GM18517 (cell line): ENCODE measurements around the gene XRRA1.
"Not testable (repeated sequence)": the region's sequence is repeated elsewhere in the genome, so short reads cannot be mapped to it uniquely, and the experiment has no call there.

Experiments
- ATAC-seq: cut with Tn5 transposase; IDR thresholded peaks from one replicate; pipeline ENCODE4 v1.9.1; 2021; ENCODE audit warnings: mild to moderate bottlenecking, moderate library complexity; ENCODE audit not compliant: unreplicated experiment

The XRRA1 gene

DNA sequence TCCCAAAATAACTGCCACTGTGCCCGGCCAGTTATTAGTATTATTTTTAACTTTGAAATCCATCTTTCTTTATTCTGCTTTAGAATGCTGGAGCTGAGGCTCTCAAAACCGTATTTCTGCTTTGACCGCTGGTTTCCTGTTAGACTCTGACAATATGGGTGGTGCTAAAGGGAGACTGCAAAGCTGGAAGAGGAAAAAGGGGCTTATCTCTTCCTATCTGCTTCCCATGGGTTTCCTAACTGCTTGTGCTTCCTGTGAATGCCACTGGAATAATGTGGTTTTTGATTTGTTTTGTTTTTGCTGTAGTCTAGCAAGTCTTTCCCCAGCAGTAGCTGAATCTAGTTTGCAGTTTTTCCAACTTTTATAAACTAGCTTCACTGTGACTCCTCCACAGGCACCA is 43.6 kb downstream of the XRRA1 start:
- ATAC-seq, result no peak

DNA sequence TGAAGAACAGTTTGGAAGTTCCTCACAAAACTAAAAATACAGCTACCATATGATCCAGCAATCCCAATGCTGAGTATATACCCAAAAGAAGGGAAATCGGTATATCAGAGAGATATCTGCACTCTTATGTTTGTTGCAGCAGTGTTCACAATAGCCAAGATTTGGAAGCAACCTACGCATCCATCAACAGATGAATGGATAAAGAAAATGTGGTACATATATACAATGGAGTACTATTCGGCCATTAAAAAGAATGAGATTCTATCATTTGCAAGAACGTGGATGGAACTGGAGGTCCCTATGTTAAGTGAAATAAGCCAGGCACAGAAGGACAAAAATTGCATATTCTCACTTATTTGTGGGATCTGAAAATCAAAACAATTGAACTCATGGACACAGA is 46.5 kb downstream of the XRRA1 start:
- ATAC-seq, result no peak

DNA sequence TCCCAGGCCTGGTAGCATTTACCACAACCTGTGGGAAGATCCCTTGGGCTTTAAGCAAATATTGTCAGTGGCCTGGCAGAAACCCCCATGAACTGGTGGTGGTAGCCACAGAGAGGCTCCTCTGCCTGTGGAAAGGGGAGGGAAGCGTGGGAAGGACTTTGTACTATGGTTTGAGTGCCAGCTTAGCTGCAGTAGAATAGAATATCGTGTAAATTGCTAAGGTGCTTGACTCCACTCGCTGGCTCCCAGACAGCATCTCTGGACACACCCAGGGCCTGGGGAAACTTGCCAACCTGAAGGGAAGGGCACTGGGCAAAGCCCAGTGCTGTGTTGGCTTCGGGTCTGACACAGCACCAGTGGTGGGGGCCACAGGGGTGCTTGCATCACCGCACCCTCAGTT is 52.6 kb downstream of the XRRA1 start:
- ATAC-seq, result no peak

DNA sequence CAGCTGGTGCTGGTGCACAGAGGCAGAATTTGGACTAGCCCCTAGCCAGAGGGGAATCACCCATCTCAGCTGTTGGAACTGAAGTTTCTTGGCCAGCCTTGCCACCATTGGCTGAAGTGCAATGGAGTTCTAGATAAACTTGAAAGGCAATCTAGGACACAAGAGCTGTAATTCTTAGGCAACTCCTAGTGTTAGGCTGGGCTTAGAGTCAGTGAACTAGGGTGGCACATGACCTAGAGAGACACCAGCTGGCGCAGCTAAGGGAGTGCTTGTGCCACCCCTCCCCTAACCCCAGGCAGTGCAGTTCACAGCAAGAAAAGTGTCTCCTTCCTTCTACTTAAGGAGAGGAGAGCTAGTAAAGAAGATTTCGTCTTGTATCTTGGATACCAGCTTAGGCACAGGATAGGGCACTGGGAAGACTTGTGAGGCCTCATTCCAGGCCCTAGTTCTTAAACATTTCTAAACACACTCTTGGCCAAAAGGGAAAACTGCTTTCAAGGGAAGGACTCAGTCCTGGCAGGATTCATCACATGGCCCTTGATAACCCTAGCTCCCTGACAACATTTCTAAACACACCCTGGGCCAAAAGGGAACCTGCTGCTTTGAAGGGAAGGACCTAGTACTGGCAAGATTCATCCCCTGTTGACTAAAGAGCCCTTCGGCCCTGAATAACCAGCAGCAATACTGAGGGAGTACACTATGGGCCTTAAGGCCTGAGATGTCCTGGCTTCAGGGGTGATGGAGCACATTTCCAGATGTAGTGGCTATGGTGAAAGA is 53.4 kb downstream of the XRRA1 start:
- no peak for ATAC-seq

DNA sequence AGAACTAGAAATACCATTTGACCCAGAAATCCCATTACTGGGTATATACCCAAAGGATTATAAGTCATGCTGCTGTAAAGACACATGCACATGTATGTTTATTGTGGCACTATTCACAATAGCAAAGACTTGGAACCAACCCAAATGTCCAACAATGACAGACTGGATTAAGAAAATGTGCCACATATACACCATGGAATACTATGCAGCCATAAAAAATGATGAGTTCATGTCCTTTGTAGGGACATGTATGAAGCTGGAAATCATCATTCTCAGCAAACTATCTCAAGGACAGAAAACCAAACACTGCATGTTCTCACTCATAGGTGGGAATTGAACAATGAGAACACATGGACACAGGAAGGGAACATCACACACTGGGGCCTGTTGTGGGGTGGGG is 55.9 kb downstream of the XRRA1 start:
- ATAC-seq, result not testable (repeated sequence)

DNA sequence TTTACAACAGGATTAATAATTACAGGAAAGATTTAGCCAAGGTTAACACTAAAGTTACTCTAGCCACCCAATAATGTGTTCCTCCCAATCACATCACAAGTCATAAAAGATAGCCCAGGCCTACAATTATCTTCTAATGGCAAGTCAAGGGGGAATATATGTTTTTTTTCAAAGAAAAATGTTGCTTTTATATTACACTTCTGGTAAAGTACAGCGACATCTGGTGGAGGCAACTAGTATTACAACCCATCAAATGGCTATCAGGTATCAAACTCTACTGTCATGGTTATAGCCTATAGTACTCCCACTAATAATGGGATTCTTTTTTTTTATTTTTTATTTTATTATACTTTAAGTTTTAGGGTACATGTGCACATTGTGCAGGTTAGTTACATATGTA is 71.8 kb downstream of the XRRA1 start:
- no peak for ATAC-seq

DNA sequence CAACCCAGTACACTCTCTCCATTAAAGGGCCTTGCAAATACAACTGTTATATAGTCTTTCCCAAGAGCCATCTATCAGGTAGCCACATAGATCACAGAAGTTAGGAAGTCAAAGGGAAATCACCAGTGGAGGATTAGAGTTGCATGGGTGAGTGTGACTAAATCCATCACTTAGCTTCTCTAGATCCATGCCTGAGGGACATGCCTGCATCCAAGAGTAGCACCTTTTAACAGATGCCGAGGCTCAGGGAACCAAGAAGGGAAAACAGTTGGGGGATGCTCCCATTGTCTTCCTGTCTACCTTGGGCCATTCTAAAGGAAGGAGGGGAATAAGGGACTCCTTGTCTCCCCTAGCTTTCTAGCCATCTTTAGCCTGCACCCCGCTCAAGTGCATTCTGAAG is 77.9 kb downstream of the XRRA1 start:
- ATAC-seq, result no peak

DNA sequence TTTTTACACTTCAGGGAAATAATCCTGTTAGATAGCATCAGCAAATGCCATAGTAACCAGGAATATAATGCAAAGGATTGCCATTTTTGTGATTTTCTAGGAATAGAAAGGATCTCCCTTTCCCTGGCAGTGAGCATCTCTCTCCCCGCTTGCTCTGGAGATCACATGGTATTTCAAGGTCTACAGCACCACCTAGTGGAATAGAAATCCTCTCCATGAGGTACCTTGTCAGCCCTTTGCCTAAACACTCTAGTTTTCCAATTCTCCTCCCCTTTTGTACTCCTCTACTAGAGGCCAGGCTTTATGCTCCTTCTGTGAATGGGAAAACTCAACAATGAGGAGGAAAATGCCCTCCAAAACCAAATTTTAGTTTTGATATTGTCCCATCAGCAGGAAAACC is 78.4 kb downstream of the XRRA1 start:
- no peak for ATAC-seq

DNA sequence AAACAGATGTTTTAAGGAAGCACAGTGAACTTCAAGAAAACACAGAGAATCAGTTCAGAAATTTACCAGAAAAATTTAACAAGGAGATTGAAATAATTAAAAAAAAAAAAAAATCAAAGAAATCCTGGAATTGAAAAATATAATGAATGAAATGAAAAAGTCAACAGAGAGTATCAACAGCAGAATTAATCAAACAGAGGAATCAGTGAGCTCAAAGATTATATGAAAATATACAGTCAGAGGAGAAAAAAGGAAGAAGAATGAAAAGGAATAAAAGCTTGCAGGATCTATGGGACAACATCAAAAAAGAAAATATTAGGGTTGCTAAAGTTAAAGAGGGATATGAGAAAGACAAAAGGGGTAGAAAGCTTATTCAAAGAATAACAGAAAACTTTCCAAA is 82.3 kb downstream of the XRRA1 start:
- ATAC-seq, result no peak

DNA sequence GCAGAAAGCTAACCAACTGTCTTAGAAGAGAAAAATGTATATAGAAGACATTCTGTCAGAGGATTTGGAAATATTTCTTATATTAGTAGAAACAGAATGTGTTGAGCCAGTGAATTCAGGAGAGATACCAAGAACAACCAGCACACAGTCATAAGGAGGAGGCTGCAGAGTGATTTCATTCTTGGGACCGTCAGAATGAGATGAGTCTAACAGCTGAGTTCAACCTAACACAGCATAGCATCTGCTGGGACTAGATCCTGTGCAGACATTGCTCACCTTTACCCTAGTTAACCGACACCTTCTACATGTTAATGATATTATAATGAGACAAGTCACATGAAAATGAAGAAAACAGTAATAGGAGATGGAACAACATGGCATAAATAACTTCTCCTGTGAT is 85.5 kb downstream of the XRRA1 start:
- ATAC-seq, result no peak

DNA sequence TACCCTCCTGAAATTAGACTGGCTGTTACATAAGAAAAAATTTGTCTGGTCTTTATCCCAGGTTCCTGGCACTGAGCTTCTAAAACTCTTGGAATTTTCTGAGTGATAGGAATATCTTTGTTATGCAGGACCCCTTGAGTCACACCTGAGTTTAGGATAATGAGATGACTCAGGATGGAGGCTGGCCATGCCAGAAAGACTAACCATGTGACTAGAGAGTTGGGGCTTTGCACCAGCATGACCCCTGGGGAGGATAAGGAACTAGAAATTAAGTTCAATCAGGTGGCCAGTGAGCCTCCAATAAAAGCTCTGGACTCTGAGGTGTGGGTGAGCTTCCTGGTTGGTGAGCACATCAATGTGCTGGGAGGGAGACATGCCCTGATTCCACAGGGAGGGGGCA is 88.1 kb downstream of the XRRA1 start:
- ATAC-seq, result no peak

DNA sequence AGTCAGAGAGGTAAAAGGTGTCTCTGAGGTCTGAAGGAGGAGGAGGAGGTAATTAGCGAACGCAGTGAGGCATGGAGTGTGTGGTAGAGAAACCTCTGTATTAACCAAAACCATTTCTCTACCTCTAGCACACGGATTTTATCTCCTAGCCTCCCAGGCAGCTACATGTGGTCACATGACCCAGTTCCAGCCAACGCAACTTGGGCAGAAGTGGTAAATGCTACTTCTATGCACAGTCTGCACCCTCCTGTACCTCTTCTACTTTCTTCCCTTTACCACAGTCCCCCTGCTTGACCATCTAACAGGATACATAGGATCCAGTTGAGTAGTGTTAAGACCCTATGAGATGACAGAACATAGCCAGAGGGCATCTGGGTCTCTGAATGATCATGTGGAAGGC is 95.7 kb downstream of the XRRA1 start:
- ATAC-seq, result no peak

DNA sequence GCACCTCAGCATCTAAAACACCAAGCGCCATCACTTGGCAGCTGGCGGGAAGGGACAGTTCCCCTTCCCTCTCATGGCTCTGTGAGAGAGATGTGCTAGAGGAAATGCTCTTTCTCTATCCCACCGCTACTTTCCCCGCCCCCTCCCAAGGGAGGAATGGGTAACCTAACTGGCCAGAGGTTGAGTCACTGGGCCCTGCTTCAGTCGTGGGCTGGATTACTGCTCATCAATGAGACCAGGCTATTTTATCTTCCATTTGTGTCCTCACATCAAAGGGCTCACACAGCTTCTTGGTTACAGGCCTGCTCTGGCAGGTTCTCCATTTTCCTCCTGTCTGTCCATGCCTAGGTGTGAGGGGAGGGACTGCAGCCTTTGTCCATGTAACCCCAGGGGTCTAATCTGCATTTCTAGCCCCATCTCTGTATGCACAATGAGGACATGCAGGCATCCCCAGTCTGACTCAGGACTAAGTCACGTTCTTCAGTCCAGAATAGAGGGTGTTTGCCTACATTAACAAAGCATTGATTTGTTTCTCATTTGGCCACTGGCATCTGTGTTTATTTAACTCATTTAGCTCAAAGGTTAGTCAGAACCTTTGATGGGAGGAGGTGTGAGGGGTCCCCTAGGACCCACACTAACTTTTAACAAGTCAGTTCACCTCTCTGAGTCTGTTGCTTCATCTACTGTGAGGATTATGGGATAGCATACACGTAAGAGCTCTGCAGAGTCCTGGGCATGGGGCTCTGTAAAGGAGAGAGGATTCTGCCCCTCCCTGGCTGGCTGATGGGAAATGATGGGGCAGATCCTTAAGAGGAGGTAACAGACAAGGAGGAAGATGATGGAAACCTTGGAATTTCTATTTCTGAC is 99.1 kb downstream of the XRRA1 start:
- no peak for ATAC-seq

DNA sequence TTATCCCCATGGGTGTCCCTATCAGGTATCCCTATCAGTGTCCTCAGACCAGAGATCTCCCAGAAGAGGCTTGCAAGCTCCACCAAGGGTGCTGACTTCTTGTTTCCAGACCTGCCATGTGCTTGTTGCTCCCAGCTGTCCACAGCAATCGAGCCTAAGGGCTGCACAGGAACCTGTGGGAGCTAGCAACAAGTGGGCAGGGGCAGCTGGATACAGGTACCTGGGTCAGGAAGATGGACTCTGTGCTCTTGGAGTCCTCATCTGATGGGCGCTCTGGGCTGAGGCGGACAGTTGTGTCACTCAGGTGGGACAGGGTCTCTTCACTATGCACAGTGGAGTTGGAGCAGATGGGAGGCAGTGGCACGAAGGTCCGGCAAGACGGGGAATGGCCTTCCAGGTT is 101.0 kb downstream of the XRRA1 start:
- ATAC-seq, result no peak

DNA sequence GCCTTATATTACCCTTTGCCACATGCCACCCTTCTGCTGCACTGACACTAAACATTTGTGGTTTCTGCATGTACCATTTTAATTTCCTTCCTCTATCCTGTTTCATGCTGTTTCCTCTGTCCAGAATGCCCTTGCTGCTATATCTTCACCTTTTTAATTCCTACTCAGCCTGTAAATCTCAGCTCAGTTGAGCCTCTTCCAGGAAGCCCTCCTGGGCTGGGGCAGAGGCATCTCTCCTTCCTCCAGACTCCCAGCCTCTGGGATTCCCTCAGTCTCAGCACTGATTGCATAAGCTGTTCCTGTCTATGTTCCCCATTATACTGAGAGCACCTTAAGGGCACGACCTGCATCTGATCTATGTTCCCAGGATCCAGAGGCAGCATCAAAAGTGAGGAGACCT is 101.5 kb downstream of the XRRA1 start:
- ATAC-seq, result no peak

DNA sequence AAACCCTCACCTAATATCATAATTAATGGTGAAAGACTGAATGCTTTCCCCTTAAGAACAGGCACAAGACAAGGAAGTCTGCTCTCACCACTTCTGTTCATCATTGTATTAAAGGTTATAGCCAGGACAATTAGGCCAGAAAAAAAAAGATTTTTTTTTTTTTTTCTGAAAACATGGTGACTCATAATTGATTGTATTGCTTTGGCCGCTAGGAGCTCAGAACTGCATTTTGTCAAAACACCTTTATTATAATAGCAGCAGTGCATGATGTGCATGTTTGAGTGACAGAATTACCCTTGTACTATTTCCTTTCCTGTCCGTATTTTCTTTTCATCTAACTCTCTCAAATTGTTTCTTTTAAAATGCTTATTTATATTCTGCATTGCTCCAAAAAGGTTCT is 102.1 kb downstream of the XRRA1 start:
- no peak for ATAC-seq

DNA sequence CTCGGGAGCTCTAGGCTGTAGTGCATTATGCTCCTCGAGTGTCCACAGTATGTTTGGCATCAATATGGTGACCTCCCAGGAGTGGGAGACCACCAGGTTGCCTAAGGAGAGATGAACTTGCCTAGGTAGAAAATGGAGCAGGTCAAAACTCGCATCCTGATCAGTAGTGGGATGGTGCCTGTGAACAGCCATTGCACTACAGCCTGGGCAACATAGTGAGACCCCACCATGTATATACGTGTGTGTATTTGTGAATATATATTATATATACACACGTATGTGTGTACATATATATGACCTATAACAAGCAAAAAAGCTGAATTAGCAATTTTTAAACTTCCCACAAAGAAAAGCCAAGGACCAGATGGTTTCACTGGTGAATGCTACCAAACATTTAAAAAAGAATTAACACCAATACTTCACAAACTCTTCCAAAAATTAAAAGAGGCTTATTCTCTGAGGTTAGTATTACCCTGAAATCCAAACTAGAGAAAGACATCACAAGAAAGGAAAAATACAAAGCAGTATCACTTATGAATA is 102.8 kb downstream of the XRRA1 start:
- ATAC-seq, result no peak

DNA sequence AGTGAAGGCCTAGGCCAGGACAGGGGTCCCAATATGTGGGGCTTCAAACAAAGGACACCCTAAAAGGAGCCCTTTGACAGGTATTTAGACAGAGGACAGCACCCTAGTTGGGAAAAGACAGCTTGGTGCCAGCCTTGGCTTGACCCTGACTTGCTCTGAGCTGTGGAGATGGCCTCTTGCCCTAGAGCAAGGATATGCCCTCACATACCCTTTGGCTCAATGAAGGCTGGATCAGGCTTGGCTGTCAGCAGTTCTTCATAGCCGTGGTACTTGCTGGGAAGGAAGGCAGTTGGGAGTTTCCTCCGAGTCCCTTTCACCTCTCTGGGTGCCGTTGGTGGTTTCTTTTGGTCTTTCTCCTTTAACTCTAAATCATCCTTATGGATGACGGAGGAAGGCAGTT is 104.0 kb downstream of the XRRA1 start:
- no peak for ATAC-seq

DNA sequence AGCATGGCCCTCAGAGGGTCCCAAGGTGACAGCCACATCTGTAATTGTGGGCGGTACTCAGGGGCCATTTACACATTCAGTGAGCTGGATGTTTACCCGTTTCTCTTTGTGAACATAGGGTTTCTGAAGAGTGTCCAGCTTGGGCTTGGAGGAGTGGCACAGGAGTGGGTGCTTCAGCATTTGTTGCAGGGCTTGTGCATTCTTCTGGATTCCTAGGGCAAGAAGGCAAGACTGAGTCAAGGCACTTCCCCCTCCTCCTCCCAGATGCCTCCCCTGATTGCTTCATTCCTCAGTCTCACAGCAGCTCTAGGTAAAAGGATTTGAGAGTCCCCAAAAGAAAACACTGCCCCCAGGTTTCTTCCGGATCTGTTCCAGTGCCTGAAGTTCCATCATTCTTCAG is 104.8 kb downstream of the XRRA1 start:
- ATAC-seq, result no peak

DNA sequence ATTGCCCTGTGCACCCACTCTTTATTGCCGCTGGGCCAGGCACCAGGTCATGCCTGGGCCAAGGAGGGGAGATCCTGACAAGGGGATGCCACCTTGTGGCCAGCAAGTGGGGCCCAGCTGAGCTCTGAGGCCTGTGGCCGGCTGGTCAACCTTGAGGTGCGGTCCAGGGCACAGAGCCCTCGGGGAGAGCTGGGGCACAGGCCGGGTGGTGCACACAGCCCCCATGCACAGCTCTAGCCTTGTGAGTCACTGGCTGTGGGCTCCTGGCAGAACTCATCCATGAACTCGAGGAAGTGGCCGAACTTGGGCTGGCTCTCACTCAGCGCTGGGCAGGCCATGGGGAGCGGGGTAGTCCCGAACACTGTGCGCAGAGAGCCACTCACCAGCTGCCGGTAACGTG is 105.9 kb downstream of the XRRA1 start:
- no peak for ATAC-seq

DNA sequence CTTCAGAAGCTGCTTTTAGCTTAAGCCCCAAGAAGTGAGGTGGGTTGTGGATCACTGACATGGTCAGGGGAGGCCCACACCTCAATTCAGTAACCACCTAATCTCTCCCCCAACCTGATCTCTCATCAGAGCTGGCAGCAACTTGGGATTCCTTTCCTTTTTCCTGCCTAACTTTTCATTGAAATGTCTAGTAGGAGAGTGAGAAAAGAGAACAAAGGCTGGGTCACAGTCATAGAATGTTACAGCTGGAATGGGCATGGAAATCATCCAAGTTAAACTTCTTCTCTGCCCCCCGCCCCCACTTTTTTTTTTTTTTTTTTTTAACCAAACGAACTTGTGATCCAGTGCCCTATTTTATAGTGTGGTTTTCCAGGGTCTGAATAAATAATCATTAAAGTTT is 108.4 kb downstream of the XRRA1 start:
- no peak for ATAC-seq

DNA sequence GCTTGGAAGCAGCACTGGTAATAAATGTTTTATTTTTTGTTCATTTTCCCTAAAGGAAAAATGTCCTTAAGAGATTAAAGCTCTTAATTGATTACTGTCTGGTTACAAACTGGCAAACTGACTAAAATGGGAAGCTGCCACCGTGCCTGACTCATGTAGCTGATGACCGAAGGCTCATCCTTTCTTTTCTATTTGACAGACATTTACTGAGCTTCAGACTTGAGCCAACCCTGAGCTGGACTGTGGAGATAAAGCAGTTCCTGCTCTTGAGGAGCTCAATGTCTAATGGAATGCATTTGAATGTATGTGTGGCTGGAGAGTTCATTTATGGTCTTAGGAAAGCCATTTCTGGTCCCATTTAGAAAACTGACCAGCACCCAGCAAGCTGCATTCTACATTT is 108.9 kb downstream of the XRRA1 start:
- ATAC-seq, result no peak
